ENCODE measurements around the gene C20orf173. TPM values are rescaled to one million over a fixed set of nuclear protein-coding genes. Genes with fewer than 3 reads are reported as not detected.
"Not testable (repeated sequence)": the region's sequence is repeated elsewhere in the genome, so short reads cannot be mapped to it uniquely, and the experiment has no call there.

The C20orf173 gene
- total RNA-seq, 2 experiments from 2014 or later = not detected

GRCh38 chr20:35527122-35527769 is 2.2 kb downstream of the C20orf173 start:
- Mint-ChIP-seq H3K27ac (no peak overlapping the region), H3K27me3 (no peaks in the 10 kb centered on the region), H3K36me3 (no peaks in the 10 kb centered on the region), H3K4me1 (no peaks in the 10 kb centered on the region), H3K4me3 (no peak overlapping the region), H3K9me3 (no peaks in the 10 kb centered on the region)
- no peak for DNase-seq

- DNase-seq = no peak
- Mint-ChIP-seq H3K4me3 (no peak overlapping the region), H3K27me3 (no peaks in the 10 kb centered on the region), H3K9me3 (no peaks in the 10 kb centered on the region), H3K4me1 (no peaks in the 10 kb centered on the region), H3K36me3 (no peaks in the 10 kb centered on the region), H3K27ac (no peak overlapping the region)
These were observed 3.8 kb downstream of the C20orf173 start for GRCh38 chr20:35525639-35526038.

GRCh38 chr20:35523298-35523888 is 6.1 kb downstream of the C20orf173 start:
- Mint-ChIP-seq H3K4me1 (no peaks in the 10 kb centered on the region), H3K27me3 (no peaks in the 10 kb centered on the region), H3K9me3 (no peaks in the 10 kb centered on the region), H3K4me3 (no peak overlapping the region), H3K27ac (no peak overlapping the region), H3K36me3 (no peaks in the 10 kb centered on the region)
- DNase-seq = peak; percentile 25

- no peaks in the 10 kb centered on the region for H3K9me3 Mint-ChIP-seq
- H3K27ac Mint-ChIP-seq = no peak overlapping the region
- no peaks in the 10 kb centered on the region for H3K27me3 Mint-ChIP-seq
- H3K4me1 Mint-ChIP-seq = no peaks in the 10 kb centered on the region
- no peaks in the 10 kb centered on the region for H3K36me3 Mint-ChIP-seq
- H3K4me3 Mint-ChIP-seq = no peak overlapping the region
- no peak for DNase-seq
These were observed 10.5 kb downstream of the C20orf173 start for GRCh38 chr20:35518955-35519354.

- not testable (repeated sequence) for H3K27me3 Mint-ChIP-seq, H3K9me3 Mint-ChIP-seq, H3K36me3 Mint-ChIP-seq, H3K27ac Mint-ChIP-seq, H3K4me3 Mint-ChIP-seq, H3K4me1 Mint-ChIP-seq, DNase-seq
These were observed 11.7 kb downstream of the C20orf173 start for GRCh38 chr20:35517767-35518166.

- no peak for DNase-seq
- no peaks in the 10 kb centered on the region for H3K9me3 Mint-ChIP-seq
- no peaks in the 10 kb centered on the region for H3K27me3 Mint-ChIP-seq
- no peaks in the 10 kb centered on the region for H3K4me1 Mint-ChIP-seq
- no peak overlapping the region for H3K4me3 Mint-ChIP-seq
- no peak overlapping the region for H3K27ac Mint-ChIP-seq
- H3K36me3 Mint-ChIP-seq = no peaks in the 10 kb centered on the region
These were observed 12.3 kb downstream of the C20orf173 start for GRCh38 chr20:35517125-35517524.

- H3K4me3 Mint-ChIP-seq = no peak overlapping the region
- H3K9me3 Mint-ChIP-seq = no peaks in the 10 kb centered on the region
- H3K27ac Mint-ChIP-seq = no peak overlapping the region
- no peaks in the 10 kb centered on the region for H3K4me1 Mint-ChIP-seq
- no peak for DNase-seq
- no peaks in the 10 kb centered on the region for H3K36me3 Mint-ChIP-seq
- no peaks in the 10 kb centered on the region for H3K27me3 Mint-ChIP-seq
These were observed 13.4 kb downstream of the C20orf173 start for GRCh38 chr20:35515949-35516645.

GRCh38 chr20:35515341-35515740 is 14.1 kb downstream of the C20orf173 start:
- Mint-ChIP-seq H3K36me3 (no peaks in the 10 kb centered on the region), H3K4me1 (no peaks in the 10 kb centered on the region), H3K27me3 (no peaks in the 10 kb centered on the region), H3K9me3 (no peaks in the 10 kb centered on the region), H3K4me3 (no peak overlapping the region), H3K27ac (no peak overlapping the region)
- DNase-seq = no peak

- DNase-seq = no peak
- Mint-ChIP-seq H3K36me3 (no peaks in the 10 kb centered on the region), H3K27ac (no peak overlapping the region), H3K9me3 (no peaks in the 10 kb centered on the region), H3K4me1 (no peaks in the 10 kb centered on the region), H3K27me3 (no peaks in the 10 kb centered on the region), H3K4me3 (no peak overlapping the region)
These were observed 15.0 kb downstream of the C20orf173 start for GRCh38 chr20:35514371-35514932.

- no peaks in the 10 kb centered on the region for H3K9me3 Mint-ChIP-seq
- no peak for DNase-seq
- H3K4me1 Mint-ChIP-seq = peaks cover 4% of the 10 kb centered on the region
- H3K27me3 Mint-ChIP-seq = no peaks in the 10 kb centered on the region
- H3K4me3 Mint-ChIP-seq = no peak overlapping the region
- H3K27ac Mint-ChIP-seq = no peak overlapping the region
- no peaks in the 10 kb centered on the region for H3K36me3 Mint-ChIP-seq
These were observed 17.5 kb downstream of the C20orf173 start for GRCh38 chr20:35511814-35512420.

- no peak overlapping the region for H3K4me3 Mint-ChIP-seq
- H3K27ac Mint-ChIP-seq = no peak overlapping the region
- peaks cover under 1% of the 10 kb centered on the region for H3K36me3 Mint-ChIP-seq
- peaks cover 11% of the 10 kb centered on the region for H3K4me1 Mint-ChIP-seq
- DNase-seq = no peak
- H3K27me3 Mint-ChIP-seq = no peaks in the 10 kb centered on the region
- no peaks in the 10 kb centered on the region for H3K9me3 Mint-ChIP-seq
These were observed 18.3 kb downstream of the C20orf173 start for GRCh38 chr20:35510951-35511735.

GRCh38 chr20:35508493-35509218 is 20.8 kb downstream of the C20orf173 start:
- no peak for DNase-seq
- Mint-ChIP-seq H3K4me3 (no peak overlapping the region), H3K27me3 (no peaks in the 10 kb centered on the region), H3K27ac (peak overlapping the region; percentile 4), H3K36me3 (peaks cover 12% of the 10 kb centered on the region), H3K4me1 (peaks cover 18% of the 10 kb centered on the region), H3K9me3 (no peaks in the 10 kb centered on the region)

- no peak for DNase-seq
- H3K27me3 Mint-ChIP-seq = no peaks in the 10 kb centered on the region
- peaks cover 24% of the 10 kb centered on the region for H3K36me3 Mint-ChIP-seq
- H3K4me3 Mint-ChIP-seq = no peak overlapping the region
- peaks cover 18% of the 10 kb centered on the region for H3K4me1 Mint-ChIP-seq
- no peaks in the 10 kb centered on the region for H3K9me3 Mint-ChIP-seq
- H3K27ac Mint-ChIP-seq = peak overlapping the region; percentile 43
These were observed 22.4 kb downstream of the C20orf173 start for GRCh38 chr20:35506872-35507638.
